Stimulated activated naive CD4-positive, alpha-beta T cell treated with Interleukin-2 at 50 U/mL for 16 hours (primary cell): Measurements from ENCODE around the gene MPP4.
A peak's percentile ranks its signal among the peaks of the same experiment; 100 is the strongest.
"Not testable (repeated sequence)": the region's sequence is repeated elsewhere in the genome, so short reads cannot be mapped to it uniquely, and the experiment has no call there.

Source experiments
- DNase-seq: peaks from one replicate; lab custom pipeline; 2025; lab: John Stamatoyannopoulos, UW

Gene MPP4

DNA sequence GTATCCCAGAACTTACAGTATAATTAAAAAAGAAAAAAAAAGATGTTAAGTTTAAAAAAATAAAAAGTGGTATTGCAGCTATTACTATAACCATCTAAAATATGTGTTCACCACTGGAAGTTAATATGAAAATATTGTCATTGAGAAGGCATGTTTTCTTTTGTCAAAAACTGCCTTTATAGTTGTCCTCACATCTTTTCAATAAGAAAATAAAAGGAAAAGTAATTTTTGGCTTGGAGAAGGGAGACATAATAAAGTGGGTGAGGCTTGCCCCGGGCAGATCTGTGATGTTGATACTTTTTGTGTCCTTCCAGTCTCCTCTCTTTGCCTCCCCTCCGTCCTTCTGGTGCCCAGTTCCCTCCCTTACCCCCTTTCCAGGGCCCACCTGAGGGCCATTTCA is 24.9 kb downstream of the MPP4 start:
- DNase-seq, result no peak

DNA sequence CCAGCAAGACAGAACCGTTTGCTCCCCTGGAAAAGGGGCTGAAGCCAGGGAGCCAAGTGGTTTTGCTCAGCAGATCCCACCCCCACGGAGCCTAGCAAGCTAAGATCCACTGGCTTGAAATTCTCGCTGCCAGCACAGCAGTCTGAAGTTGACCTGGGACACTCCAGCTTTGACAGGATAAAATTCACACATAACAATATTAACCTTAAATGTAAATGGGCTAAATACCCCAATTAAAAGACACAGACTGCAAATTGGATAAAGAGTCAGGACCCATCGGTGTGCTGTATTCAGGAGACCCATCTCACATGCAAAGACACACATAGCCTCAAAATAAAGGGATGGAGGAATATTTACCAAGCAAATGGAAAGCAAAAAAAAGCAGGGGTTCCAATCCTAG is 27.2 kb downstream of the MPP4 start:
- DNase-seq, result not testable (repeated sequence)

DNA sequence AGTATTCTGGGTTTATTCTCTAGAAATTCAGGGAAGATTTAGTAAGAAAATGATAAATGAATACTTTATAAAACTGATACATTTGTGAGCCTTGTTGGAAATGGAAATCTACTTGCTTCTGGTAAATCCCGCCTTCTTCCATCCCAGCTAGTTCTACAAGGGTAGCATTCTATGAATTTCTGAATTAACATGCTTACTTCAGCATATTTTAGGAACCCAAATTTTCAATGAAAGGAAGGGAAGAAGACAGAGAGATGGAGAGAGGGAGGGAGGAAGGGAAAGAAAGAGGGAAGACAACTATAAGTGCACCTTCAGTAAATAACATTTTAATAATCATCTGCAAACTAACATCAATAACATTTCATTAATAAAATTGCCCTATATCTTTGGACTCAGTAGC is 28.6 kb downstream of the MPP4 start:
- no peak for DNase-seq

DNA sequence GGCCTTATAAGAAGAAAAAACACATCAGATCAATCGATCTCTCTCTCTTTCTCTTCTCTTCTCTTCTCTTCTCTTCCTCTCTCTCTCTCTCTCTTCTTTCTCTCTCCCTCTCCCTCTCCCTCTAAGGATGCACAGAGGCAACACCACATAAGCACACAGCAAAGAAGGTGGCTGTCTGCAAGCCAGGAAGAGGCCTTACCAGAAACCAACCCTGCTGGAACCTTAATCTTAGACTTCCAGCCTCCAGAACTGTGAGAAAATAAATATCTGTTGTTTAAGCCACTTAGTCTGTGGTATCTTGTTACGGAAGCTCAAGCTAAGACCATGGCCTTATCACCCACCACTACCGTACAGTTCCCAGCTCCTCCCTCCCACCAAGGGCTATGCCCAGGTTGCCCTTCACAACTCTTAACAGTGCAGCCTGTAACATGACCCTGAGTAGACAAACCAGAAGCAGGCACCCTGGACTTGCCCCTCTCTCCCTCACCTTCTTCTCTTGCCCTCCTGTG is 30.0 kb downstream of the MPP4 start:
- no peak for DNase-seq

DNA sequence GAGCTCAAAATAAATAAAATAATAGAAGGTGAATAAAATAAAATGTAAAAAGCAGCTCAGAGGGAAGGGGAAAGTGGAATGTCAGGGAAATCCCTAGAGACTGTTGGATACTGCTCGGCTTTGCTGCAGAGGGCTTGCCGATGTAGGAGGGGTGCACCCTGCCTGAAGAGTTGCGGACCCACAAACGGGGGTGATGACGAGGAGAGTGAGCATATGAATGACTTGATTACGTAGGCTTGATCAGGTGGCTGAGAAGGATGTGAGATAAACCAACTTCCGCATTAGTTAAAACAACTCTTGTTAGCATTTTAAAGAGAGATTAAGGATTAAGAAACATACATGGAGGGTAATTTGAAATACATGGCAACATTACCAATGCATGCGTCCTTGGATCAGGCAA is 34.1 kb downstream of the MPP4 start:
- no peak for DNase-seq

DNA sequence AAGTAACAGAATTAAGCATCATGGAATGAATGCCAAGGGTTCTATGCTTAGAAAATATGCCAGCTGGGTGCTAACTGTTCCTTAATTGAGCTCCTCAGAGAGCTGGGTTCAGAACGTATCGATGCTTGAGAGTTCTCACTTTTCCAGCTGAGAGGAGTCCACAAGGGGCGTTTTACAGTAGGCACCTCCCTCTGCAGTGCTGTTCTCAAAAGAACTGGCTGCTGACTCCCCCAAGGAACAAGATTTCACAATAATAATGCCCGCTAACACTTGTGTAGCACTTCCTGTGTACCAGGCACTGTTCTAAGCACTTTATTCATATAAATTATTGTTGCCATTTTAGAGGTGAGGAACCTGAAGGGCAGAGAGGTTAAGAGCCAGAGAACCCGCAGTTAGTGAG is 37.1 kb downstream of the MPP4 start:
- DNase-seq, result no peak

DNA sequence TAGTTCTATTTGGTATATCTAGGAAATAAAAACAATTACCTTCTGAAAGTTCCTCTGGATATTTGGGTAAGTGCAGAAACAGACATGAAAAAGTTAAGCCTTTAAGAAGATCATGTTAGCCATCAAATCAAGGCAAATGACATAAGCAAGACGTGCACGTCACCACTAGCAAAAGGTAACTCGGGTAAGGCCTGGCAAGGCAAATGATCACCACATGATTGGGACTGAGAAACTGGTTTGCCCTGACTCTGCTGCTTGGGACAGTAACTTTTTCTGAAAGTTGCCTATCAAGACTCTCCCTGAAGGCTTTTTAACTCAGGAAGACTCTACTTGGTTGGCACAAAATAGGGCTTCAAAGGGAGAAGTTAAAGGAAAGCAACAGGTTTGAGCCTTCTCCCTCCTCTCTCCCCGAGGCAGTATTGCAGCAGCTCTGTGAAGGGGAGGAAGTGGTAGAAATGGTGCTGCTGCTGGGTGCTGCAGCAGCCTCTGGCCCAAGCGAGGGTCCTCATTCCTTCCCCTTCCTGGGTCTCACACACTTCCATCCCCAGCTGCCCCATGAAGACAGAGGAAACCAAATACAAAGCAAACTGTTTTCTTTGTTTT is 38.0 kb downstream of the MPP4 start:
- no peak for DNase-seq

DNA sequence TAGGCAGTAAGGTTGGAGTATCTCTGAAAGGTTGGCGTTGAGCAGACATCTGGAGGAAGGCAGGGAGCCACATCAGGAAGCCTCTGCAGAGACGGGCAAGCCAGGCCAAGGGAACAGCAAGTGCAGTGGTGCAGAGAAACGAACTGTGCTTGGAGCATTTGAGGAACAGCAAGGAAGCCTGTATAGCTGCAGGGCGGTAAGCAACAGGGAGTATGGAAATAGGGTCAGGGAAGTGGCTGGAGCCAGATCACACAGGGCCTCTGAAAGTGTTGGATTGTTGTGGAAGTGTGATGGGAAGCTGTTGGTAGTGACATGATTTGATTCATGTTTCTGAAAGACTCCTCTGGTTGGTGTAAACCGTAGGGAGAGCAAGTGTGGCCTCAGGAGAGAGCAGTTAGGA is 41.7 kb downstream of the MPP4 start:
- DNase-seq, result no peak

DNA sequence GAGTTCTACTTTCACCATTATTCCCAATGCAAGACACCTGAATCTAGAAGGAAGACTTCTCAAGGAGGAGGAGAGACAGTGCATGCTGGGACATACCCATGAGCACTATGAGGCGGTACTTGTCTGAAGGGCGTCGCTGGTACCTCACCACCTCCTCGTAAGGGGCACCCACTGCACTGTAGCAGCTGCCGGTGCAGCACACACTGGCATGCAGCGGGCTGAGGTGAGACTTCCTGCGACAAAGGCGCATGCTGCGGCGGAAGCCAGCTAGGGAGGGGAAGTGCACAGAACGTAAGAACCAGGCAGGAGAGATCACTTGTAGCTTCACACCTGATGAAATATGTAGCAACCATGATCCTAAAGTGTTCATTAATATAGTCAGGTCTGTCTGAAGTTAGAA is 42.3 kb downstream of the MPP4 start:
- no peak for DNase-seq

DNA sequence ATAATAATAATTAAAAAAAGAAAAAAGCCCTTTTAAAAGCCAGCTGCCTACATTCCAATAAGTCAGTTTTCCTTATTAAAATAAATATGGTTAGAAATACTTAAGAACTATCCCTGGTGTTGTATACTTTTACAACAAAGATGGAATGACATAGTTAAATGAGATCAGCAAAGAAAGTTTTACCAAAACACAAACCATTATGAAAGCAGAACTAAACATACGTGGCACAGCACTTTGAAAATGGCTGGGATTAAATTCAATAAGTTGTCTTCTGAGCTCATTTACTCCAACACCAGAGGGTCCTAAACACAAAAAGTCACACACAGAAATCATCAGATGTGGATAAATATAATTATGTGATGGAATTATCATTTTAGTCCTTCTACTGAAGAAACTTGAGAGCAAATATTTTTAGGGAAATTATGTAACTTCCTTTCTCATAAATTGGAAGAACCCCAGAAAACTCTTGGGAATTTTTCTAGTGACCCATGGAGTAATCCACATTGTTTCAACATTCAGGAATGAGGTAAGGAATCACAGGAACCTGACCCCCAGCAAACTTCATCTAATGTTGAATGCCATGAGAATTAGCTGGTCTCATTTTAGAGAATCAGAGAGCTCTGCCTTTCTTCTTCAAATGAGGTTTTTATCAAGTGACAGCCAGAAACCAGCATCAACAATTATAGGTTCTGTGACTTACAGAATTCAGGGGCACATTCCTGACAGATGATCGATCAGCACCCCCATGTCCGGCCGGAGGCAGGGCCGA is 43.6 kb downstream of the MPP4 start:
- no peak for DNase-seq

DNA sequence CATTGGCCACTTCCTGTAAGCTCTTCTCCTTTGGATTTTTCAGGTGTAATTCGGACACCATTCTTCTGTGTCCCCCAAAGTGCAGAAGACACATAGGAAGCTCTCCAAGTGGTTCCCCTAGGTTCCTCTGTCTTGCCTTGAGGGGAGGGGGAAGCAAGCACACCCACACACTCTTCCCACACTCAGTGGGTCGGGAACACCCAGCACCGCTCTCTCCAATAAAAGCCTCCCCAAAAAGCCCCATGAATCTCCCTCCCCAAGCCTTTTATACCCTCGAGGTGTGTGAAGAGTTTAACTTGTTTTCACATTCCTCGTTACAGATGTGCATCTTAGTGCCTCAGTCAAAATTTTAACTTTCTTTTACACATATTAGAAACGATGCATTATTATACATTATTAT is 45.2 kb downstream of the MPP4 start:
- DNase-seq, result no peak

DNA sequence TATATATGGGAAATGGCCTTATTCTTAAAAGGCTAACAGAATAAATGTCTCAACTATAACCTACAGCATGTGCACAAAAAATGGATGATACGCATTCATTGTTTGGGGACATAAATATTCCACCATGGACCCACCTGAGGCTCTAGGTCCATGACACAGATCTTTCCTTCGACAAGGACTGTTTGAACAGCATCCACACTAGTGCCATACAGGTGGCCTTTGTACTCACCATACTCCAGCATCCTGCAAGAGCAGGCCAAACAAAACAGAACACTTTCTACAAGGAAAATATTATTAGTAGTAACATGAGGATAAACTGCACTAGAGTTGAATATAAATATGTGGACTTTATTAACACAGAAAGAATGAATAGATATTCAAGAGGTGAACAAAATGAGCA is 49.0 kb downstream of the MPP4 start:
- no peak for DNase-seq

DNA sequence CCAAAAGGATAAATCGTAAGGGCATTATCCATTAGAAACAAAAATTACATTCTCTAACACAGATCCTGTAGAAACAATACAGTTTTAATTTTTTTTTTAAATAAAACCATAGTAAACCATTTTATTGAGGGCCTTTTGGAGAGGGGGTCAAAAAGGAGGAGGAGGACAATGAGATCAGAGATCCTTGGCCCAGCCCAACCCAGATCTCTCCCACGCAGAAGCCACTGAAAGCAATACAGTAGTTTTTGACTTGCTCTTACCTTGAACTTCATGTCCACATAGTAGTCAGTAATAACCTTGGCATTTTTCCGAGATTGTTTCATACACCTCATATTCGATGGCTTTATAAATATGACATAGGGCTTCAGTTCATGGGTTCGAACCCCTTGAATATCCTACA is 51.0 kb downstream of the MPP4 start:
- DNase-seq, result no peak

DNA sequence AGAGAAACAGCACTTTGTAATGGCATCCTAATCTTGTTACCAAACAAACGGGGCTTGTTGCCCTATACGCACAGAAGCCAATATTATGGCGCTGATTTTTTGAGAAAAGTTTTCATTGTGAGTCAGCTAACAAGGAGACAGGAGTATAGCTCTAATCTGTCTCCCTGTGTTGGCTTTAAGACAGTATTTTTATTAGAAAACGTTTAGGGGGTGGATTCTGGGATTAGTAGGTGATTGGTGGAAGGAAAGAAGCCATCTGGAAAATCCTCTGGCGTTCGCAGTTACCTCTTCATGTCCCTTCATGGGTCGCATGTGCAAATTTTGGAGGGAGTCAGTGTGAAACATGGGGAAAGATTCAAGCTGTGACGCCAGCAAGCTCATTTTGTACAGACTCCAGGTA is 54.4 kb downstream of the MPP4 start:
- no peak for DNase-seq

DNA sequence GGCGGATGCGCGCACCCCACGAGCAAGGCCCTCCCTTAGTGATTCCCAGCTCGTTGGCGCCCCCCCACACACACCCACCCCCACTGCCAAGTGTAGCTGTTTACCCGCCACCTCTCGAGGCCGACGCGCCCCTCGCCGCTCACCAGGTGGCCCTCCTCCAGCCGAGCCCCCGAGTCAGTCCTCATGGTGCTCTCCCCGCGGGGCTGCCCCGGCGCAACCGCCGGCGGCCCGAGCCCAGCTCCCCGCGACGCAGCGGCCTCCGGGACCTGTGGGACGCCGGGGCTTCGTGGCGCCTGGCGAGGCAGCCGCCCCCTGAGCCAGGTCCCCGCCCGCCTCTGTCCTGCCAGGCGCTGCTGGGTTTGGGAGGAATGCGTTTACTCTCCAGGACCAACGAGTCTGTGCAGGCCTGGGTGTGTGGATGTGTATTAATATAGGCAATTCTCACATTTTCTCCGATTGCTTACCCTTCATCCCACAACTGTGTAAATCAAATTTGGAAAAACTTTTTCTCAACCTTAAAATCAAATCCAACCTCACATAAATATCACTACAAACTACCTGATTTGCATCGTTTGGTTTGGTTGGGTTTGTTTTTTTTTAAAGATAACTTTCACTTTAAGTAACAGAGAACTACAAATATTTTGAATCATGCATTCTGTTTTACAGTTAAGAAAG is 55.1 kb downstream of the MPP4 start, which contains the start of gene TMEM237:
Gene TMEM237 (minus strand): TSS at position 288 of the 675 bp plus-strand sequence. CDS start 103 bp downstream, at position 185.
- peak; percentile 54 for DNase-seq

DNA sequence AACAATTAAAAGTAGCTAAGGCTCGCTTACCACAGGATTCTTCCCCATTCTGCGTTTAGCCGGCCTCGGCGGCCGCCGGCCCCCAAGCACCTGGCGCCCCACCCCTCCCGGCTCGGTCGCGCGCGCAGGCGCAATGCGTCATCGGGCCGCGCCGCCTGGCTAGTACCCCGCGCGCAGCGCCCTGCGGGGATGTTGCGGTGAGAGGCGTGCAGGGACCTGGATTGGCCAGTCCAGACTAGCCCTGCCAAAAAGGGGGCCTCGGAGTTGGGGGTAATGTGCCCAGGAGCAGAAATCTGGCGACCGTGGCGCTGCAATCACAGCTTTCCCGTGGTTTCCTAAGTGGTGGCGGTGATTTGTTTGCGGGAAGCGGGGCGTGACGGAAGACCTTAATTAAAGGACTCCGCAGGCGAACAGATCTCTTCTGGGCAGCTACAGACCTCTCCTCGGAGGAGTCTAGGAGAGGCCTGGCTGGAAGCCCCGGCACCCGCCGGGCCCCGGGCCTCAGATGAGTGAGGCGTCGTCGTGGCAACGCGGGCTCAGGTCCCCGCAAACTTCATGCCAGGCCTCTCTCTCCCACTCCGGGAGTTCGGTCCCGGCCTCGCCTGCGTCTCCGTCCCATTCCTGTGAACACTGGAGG is 55.7 kb downstream of the MPP4 start:
- peak; percentile 75 for DNase-seq

DNA sequence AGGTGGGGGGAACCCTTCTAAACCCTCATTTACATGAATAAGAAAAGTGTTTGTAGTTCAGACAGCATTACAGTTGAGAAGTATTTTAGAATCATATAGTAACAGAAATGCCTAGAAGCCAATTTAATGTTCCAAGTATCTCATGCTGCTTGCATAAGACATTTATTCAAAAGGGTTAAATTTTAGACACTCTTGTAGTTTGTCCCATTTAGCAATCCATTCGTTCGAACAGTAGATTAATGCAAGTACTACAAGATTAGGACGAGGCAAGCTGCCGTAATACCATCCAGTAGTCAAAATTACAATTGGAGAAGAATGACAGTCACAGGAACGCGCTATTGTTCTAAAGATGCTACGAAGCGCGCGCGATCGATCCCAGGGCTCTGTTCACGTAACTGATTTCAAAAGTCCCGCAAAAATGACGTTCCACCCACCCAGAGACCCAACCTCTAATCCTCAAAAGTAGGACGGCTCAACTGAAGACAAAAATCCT is 56.3 kb downstream of the MPP4 start:
- no peak for DNase-seq

DNA sequence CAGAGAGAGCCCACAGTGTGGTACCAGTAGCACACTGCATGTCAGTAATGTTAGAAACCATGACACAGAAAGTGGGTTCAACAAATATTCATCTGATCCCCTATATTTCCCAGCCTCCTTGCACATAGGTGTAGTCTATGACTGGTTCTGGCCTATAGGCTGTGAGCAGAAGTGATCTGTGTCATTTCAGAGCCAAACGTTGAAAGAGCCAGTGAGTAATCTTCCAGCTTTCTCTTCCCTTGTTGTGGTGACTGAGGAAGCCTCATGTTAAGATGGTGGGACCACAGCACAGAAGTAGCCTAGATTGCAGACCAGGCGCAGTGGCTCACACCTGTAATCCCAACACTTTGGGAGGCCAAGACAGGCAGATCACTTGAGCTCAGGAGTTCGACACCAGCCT is 59.2 kb downstream of the MPP4 start:
- no peak for DNase-seq

DNA sequence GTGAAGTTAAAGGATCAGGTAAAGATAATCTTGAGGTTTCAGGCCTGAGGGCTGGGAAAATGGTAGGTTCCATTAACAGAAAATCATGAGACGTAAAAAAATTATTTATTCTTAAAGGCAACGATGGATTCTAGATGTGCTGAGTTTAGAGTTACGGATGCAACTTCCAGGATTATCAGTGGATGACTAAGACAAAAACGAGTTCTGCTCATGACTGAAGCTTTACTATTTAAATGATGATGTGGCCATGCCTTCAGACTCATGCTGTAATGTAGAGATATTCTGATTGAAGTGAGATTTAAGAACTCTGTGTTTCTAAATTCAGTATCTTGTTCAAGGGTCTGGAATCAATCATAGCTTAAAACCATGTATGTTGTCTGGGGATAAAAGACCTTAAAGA is 60.1 kb downstream of the MPP4 start:
- no peak for DNase-seq

DNA sequence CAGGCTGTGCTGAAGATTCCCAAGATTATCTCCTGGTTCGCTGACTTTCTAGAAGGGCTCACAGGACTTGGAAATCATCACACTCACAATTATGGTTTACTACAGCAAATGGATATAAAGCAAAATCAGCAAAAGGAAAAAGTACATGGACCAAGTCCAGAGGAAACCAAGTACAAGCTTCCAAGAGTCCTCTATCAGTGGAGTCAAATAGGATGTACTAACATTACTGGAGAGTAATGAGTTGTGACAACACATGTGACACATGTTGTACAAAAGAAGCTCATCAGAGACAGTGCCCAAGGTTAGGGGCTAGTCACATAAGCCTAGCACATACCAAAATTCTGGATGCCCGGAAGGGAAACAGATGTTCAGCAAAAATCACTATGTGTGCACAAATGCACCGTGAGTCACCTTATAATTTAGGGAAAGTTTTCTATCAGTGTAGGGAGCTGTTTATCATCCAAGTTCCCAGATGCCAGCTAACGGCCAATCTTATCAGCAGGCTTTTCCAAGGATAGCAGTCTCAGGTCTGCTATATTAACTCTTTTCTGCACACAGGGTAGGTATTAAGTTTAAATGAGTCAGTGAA is 64.7 kb downstream of the MPP4 start:
- DNase-seq, result no peak

DNA sequence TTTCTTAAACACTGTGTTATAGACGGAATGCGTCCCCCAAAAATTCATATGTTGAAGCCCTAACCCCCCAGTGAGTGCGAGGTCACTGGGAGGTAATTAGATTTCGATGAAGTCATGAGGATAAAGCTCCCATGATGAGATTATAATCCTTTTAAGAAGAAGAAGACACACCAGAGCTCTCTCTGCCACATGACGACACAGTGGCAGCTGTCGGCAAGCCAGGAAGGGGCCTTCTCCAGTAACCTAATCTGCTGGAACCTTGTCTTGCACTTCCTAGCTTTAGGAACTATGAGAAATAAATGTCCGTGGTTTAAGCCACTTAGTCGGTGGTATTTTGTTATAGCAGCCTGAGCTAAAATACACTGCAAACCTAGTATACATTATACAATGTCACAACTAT is 67.4 kb downstream of the MPP4 start:
- DNase-seq, result no peak

DNA sequence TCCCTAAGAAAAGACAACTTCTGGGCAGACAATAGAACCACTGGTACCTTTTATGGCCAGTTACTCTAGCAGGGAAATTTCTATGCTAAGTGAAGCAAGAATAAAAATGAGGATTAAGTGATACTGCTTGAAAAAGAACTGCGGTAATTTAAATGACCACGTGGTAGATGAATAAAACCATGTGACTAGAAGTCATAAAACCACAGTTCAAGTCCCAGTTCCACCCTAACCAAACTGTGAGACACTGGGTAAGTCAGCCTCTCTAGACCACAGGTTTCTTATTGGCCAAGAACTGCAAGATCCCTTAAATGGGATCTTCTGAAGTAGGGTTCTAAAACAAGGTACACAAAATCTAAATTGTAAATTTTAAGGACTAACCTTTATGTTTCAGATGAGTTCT is 67.9 kb downstream of the MPP4 start:
- no peak for DNase-seq
